Mucosa of stomach (tissue), 1 donor: ENCODE data around the gene SHC2.

ENCODE experiments used
- H3K27me3 ChIP-seq: one replicate; pipeline ENCODE4 v1.7.0; 2013; ENCODE audit warnings: mild to moderate bottlenecking, low read length; ENCODE audit not compliant: control insufficient read depth, insufficient read depth
- H3K36me3 ChIP-seq: one replicate; pipeline ENCODE4 v1.7.0; 2013; ENCODE audit warnings: low read length; ENCODE audit not compliant: control insufficient read depth, insufficient read depth
- H3K4me1 ChIP-seq: one replicate; pipeline ENCODE4 v1.7.0; 2013; ENCODE audit warnings: mild to moderate bottlenecking, low read length; ENCODE audit not compliant: control insufficient read depth, insufficient read depth
- H3K4me3 ChIP-seq: one replicate; pipeline ENCODE4 v1.7.0; 2013; ENCODE audit warnings: low read length
- H3K9ac ChIP-seq: one replicate; pipeline ENCODE4 v1.7.0; 2013; ENCODE audit warnings: mild to moderate bottlenecking, low read length, moderate library complexity
- H3K9me3 ChIP-seq: one replicate; pipeline ENCODE4 v1.7.0; 2013; ENCODE audit warnings: mild to moderate bottlenecking, low read length, moderate library complexity; ENCODE audit not compliant: control insufficient read depth
- donor health status: Pancreatic carcinoma.

Gene SHC2

GRCh38 chr19:496986-497385 is 36.2 kb upstream of the SHC2 start:
- no peak overlapping the region for H3K4me3 ChIP-seq

DNA sequence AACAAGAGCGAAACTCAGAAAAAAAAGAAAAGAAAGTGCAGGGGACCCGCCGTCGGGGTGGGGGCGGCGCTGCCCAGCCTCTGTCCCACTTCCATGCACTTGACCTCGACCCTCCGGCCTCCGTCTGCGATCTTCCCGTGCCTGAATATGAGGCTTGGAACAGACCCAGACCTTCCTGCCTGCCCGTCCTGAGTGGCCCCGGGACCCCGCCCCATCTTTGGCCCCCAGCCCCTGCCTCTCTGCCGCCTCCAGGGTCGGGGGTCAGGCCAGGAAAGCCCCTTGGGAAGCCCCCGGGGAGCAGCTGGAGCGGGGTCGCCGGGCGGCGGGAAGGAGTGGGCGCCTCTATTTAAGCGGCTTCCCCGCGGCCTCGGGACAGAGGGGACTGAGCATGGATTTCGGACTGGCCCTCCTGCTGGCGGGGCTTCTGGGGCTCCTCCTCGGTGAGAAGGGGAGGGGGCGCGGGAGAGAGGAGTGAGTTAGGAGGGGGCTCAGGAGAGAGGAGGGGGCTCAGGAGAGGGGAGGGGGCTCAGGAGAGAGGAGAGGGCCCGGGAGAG is 35.4 kb upstream of the SHC2 start, which contains the start of gene MADCAM1:
Gene MADCAM1 (plus strand): TSS at position 375 of the 554 bp plus-strand sequence. CDS start 14 bp downstream, at position 389.
- no peaks in the 10 kb centered on the region for H3K9me3 ChIP-seq
- H3K9ac ChIP-seq, result no peak within 1 kb of the TSS
- H3K27me3 ChIP-seq, result peaks cover 30% of the 10 kb centered on the region
- peaks cover 3% of the 10 kb centered on the region for H3K4me1 ChIP-seq
- H3K36me3 ChIP-seq, result no peaks in the 10 kb centered on the region
- no peak within 1 kb of the TSS for H3K4me3 ChIP-seq

More at GRCh38 chr19:496986-497385, 36.2 kb upstream of the SHC2 start:
- H3K9me3 ChIP-seq, result no peaks in the 10 kb centered on the region
- H3K9ac ChIP-seq, result no peak overlapping the region
- peaks cover 3% of the 10 kb centered on the region for H3K4me1 ChIP-seq
- H3K27me3 ChIP-seq, result peaks cover 30% of the 10 kb centered on the region
- no peaks in the 10 kb centered on the region for H3K36me3 ChIP-seq

- no peaks in the 10 kb centered on the region for H3K9me3 ChIP-seq
These were observed 34.7 kb upstream of the SHC2 start for GRCh38 chr19:495402-496111.

DNA sequence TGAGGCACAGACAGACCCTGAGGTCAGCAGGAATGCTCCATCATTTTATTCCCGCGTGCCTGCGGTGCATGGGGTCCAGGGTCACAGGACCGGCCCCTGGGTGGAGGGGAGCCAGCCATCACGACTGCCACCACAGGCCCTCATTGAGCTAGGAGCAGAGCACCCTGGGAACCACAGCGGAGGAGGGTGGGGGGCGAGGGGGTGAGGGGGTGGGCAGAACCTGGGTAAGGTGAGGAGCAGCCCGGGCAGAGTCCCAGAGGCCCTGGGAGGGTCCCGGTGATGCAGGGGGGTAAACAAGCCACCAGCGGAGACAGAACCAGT is 34.2 kb upstream of the SHC2 start:
- H3K4me1 ChIP-seq, result peaks cover 3% of the 10 kb centered on the region
- no peaks in the 10 kb centered on the region for H3K36me3 ChIP-seq
- peaks cover 30% of the 10 kb centered on the region for H3K27me3 ChIP-seq
- no peaks in the 10 kb centered on the region for H3K9me3 ChIP-seq
- H3K9ac ChIP-seq, result no peak overlapping the region
- no peak overlapping the region for H3K4me3 ChIP-seq

More at GRCh38 chr19:495402-496111, 34.7 kb upstream of the SHC2 start:
- Histone ChIP-seq H3K27me3 (peaks cover 30% of the 10 kb centered on the region), H3K4me3 (no peak overlapping the region), H3K36me3 (no peaks in the 10 kb centered on the region), H3K4me1 (peaks cover 3% of the 10 kb centered on the region), H3K9ac (no peak overlapping the region)

DNA sequence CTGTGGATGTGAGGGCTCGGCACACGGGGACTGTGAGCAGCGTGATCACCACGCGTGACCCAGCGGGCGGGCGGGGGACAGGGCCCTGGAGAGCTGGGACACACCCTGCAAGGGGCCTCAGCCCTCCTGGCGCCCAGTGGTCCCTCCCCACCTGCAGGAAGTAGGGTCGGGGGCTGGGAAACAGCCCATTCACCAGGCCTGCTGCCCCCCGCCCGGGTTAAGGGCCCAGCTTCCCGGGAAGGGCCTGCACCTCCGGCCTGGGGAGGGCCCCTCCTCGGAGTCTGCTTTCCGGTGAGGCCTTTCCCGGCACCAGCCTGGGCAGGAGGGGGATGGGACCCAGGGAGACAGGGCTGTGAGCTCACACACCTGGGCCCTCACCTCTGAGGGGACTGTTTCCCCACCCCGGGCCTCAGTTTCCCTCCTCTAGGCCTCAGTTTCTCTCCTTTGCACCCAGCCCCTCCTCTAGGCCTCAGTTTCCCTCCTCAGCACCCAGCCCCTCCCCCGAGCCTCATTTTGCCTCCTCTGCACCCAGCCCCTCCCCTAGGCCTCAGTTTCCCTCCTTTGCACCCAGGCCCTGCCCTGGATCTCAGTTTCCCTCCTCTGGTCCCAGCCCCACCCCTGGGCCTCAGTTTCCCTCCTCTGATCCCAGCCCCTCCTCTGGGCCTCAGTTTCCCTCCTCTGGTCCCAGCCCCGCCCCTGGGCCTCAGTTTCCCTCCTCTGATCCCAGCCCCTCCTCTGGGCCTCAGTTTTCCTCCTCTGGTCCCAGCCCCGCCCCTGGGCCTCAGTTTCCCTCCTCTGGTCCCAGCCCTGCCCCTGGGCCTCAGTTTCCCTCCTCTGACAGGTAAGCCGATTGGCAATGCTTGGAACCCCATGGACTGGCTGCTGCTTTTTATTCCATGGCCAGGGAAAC is 33.6 kb upstream of the SHC2 start:
- peaks cover 28% of the 10 kb centered on the region for H3K27me3 ChIP-seq
- H3K4me3 ChIP-seq, result no peak overlapping the region
- H3K9ac ChIP-seq, result no peak overlapping the region
- no peaks in the 10 kb centered on the region for H3K36me3 ChIP-seq
- peaks cover 5% of the 10 kb centered on the region for H3K4me1 ChIP-seq
- no peaks in the 10 kb centered on the region for H3K9me3 ChIP-seq

- Histone ChIP-seq H3K4me1 (peaks cover 6% of the 10 kb centered on the region), H3K9ac (no peak overlapping the region), H3K27me3 (peaks cover 21% of the 10 kb centered on the region), H3K9me3 (no peaks in the 10 kb centered on the region), H3K4me3 (no peak overlapping the region), H3K36me3 (no peaks in the 10 kb centered on the region)
These were observed 32.7 kb upstream of the SHC2 start for GRCh38 chr19:493391-494170.

GRCh38 chr19:492091-492531 is 31.3 kb upstream of the SHC2 start:
- Histone ChIP-seq H3K9ac (no peak overlapping the region), H3K9me3 (no peaks in the 10 kb centered on the region), H3K4me1 (peaks cover 3% of the 10 kb centered on the region), H3K36me3 (no peaks in the 10 kb centered on the region), H3K27me3 (peaks cover 11% of the 10 kb centered on the region), H3K4me3 (no peak overlapping the region)

DNA sequence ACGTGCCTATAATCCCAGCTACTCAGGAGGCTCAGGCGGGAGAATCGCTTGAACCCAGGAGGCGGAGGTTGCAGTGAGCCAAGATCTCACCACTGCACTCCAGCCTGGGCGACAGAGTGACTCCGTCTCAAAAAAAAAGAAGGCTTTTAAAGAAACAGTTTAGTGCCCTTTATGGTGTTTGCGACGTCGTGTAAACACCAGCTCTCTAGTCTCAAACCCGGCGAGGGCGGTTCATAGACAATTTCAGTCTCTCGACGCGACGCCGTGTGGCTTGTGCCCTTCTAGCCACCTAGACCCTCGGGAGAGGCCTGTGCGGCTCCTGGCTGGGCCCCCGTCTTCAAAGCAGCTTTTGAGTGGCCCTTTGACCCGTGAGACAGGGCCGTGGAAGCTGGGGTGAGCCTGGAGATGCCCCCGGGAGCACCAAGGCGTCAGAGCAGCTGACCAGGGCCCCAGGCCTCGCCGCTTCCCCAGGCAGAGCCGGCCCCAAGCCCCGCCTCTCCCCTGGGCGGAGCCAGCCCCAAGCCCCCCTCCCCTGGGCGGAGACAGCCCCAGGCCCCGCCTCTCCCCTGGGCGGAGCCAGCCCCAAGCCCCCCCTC is 30.4 kb upstream of the SHC2 start:
- Histone ChIP-seq H3K9me3 (no peaks in the 10 kb centered on the region), H3K36me3 (no peaks in the 10 kb centered on the region), H3K4me3 (no peak overlapping the region), H3K4me1 (peaks cover 3% of the 10 kb centered on the region), H3K9ac (no peak overlapping the region), H3K27me3 (peaks cover 10% of the 10 kb centered on the region)

DNA sequence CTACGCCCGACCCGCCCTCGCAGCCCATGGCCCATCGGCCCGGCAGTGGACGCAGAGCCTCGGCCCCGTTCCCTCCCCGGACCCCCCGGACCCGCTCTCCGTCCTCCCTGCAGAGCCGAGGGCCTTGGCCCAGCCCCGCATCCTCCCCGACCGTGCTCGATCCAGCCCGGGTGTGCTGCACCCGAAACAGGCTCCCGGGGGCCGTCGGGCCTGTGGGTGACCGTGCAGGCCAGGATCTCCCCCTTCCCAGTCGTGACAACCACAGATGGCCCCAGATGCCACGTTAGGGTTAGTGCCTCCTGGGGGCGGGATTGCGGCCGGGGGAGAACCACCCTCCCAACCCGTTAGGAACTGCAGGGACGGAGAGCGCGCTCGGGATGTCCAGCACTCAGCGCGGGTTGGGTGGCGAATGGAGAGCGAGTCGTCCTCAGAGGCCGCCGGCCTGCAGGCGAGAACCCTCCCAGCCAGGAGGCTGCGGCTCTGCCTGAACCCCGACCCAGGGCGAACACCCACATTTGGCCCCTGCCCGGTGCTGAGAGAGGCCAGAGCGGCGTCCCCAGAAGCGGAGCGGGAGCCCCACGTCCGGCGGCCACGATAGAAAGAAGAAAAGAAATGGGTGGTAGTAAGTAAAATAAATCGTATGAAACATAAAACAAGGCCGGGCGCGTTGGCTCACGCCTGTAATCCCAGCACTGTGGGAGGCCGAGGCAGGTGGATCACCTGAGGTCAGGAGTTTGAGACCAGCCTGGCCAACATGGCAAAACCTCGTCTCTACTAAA is 28.8 kb upstream of the SHC2 start:
- no peaks in the 10 kb centered on the region for H3K9me3 ChIP-seq
- H3K27me3 ChIP-seq, result peaks cover 17% of the 10 kb centered on the region
- H3K9ac ChIP-seq, result peak overlapping the region; percentile 73
- no peak overlapping the region for H3K4me3 ChIP-seq
- no peaks in the 10 kb centered on the region for H3K36me3 ChIP-seq
- peaks cover 3% of the 10 kb centered on the region for H3K4me1 ChIP-seq

- H3K27me3 ChIP-seq, result peaks cover 21% of the 10 kb centered on the region
- H3K4me1 ChIP-seq, result peaks cover 3% of the 10 kb centered on the region
- peak overlapping the region; percentile 84 for H3K4me3 ChIP-seq
- peak overlapping the region; percentile 92 for H3K9ac ChIP-seq
- no peaks in the 10 kb centered on the region for H3K36me3 ChIP-seq
- no peaks in the 10 kb centered on the region for H3K9me3 ChIP-seq
These were observed 27.9 kb upstream of the SHC2 start for GRCh38 chr19:488505-489417.
